OCI-LY1 (cell line): ENCODE data around the gene EXOSC7.

Experiments
- EZH2 ChIP-seq: fragments of 200-600 bp; sonication (generic), shearing (Covaris generic); IDR thresholded peaks from 2 replicates; pipeline ENCODE4 v1.8.0; 2017; ENCODE audit warnings: borderline replicate concordance, mixed run types, mild to moderate bottlenecking, antibody characterized with exemption, low read length, moderate library complexity, mixed read lengths
- TF ChIP-seq, protein P1 (sequence below): fragments of 200-600 bp; sonication (generic), shearing (Covaris generic); IDR thresholded peaks from 2 replicates; pipeline ENCODE4 v1.5.1; 2017; ENCODE audit warnings: mild to moderate bottlenecking, antibody characterized with exemption, low read length, moderate library complexity, mixed read lengths

DNA sequence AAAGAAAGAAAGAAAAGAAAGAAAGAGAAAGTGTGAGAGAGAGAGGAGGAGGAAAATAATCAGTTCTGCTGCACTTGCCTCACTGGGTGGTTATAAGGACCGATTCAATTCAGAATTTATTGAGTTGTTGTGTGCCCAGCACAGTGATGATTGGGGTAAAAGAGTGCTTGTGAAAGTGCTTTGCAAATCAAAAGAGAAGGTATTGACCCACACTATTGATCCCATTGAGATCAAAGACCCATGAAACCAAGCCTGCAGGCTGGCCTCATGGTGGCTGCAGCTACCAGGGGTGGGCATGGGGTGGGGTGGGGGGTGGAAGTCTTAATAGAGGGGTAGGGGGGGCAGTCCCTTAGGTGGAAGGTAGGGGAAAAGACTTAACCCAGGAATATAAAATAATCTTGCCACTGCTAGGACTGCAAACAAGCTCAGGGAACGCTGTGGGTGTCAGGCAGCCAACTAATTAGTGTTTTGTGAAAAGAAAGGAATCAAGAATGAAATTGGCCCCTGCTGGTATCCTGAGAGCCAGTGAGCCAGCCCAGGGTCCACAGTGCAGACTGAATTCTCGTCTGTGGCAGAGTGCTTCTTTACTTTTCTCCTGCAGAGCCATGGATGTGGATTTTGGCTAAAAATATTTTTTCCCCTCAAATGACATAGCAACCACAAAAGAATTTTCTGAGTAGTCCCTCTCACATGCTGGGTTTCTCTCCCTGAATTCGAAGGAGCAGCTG, 84.3 kb downstream of the EXOSC7 start:
- TF ChIP-seq, protein P1, sequence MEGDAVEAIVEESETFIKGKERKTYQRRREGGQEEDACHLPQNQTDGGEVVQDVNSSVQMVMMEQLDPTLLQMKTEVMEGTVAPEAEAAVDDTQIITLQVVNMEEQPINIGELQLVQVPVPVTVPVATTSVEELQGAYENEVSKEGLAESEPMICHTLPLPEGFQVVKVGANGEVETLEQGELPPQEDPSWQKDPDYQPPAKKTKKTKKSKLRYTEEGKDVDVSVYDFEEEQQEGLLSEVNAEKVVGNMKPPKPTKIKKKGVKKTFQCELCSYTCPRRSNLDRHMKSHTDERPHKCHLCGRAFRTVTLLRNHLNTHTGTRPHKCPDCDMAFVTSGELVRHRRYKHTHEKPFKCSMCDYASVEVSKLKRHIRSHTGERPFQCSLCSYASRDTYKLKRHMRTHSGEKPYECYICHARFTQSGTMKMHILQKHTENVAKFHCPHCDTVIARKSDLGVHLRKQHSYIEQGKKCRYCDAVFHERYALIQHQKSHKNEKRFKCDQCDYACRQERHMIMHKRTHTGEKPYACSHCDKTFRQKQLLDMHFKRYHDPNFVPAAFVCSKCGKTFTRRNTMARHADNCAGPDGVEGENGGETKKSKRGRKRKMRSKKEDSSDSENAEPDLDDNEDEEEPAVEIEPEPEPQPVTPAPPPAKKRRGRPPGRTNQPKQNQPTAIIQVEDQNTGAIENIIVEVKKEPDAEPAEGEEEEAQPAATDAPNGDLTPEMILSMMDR: no peak
- TF ChIP-seq EZH2: no peak
